Measurements from ENCODE around the gene CALY. TPM values are rescaled to one million over a fixed set of nuclear protein-coding genes. Genes with fewer than 3 reads are reported as not detected.

The CALY gene
- total RNA-seq, 1 experiment from 2014 or later, result 0.47 TPM

DNA sequence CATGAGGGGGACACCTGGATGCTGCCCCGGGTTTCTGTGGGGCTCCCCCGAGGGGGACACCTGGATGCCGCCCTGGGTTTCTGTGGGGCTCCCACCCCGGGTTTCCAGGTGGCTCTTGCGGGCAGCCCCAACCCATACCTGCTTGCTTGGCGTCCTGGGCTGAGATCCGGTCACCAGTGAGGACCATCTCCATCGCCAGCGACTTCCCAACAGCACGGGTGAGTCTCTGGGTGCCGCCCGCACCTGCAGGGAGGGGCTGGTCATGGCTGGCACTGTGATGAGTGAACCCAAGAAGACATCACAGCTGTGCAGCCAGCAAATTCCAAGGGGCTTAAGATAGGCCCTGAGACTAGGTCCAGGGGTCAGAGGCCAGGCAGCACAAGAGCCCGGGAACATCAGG is 30.1 kb upstream of the CALY start:
- Histone ChIP-seq H3K27me3 (ENCODE audit: insufficient read depth, low read length) (no peaks in the 10 kb centered on the region), H2AFZ (ENCODE audit: low read depth, low read length, poor library complexity, severe bottlenecking) (no peak overlapping the region), H3K9me3 (ENCODE audit: control insufficient read depth in 1 of 2, insufficient read depth in 1 of 2, low read depth in 1 of 2, low read length in 2 of 2) (no peaks in the 10 kb centered on the region), H3K4me1 (ENCODE audit: control insufficient read depth in 1 of 2, insufficient read depth in 2 of 2, low read length in 2 of 2) (no peaks in the 10 kb centered on the region), H3K27ac (ENCODE audit: low read depth, low read length) (no peak overlapping the region), H3K9me2 (ENCODE audit: insufficient read depth) (no peaks in the 10 kb centered on the region), H3K4me3 (replicated peaks in 1 of 2; ENCODE audit: low read depth in 1 of 2, low read length in 2 of 2) (no peak overlapping the region), H3K36me3 (ENCODE audit: control insufficient read depth in 1 of 2, insufficient read depth in 2 of 2, low read length in 2 of 2) (no peaks in the 10 kb centered on the region; a peak in 2 of 4 replicates), H3K4me2 (ENCODE audit: low read length) (no peak overlapping the region), H3K79me2 (ENCODE audit: insufficient read depth, low read length) (no peaks in the 10 kb centered on the region), H3K9ac (ENCODE audit: low read length) (no peak overlapping the region), H4K20me1 (ENCODE audit: insufficient read depth) (no peaks in the 10 kb centered on the region)
- no TSS peak for BruUV-seq (replicated peaks)
- ChIA-PET POLR2A (no interaction called here), RAD21 (ENCODE audit: low non-redundant PET in 1 of 2, low total read pairs in 2 of 2, uncharacterized antibody in 2 of 2, unreplicated experiment in 2 of 2) (no interaction called here), CTCF (no interaction called here)
- TF ChIP-seq SP1 (IDR thresholded peaks at IDR 0.05; ENCODE audit: low read depth), result no peak
- TF ChIP-seq, protein P1, sequence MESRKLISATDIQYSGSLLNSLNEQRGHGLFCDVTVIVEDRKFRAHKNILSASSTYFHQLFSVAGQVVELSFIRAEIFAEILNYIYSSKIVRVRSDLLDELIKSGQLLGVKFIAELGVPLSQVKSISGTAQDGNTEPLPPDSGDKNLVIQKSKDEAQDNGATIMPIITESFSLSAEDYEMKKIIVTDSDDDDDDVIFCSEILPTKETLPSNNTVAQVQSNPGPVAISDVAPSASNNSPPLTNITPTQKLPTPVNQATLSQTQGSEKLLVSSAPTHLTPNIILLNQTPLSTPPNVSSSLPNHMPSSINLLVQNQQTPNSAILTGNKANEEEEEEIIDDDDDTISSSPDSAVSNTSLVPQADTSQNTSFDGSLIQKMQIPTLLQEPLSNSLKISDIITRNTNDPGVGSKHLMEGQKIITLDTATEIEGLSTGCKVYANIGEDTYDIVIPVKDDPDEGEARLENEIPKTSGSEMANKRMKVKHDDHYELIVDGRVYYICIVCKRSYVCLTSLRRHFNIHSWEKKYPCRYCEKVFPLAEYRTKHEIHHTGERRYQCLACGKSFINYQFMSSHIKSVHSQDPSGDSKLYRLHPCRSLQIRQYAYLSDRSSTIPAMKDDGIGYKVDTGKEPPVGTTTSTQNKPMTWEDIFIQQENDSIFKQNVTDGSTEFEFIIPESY (IDR thresholded peaks at IDR 0.05; ENCODE audit: extremely low read depth, insufficient replicate concordance, low read length), result no peak
- TF ChIP-seq CEBPB (IDR thresholded peaks at IDR 0.05; ENCODE audit: low read depth), result no peak
- TF ChIP-seq ZFX (IDR thresholded peaks at IDR 0.05), result no peak
- no peak for TF ChIP-seq FOSL1 (IDR thresholded peaks at IDR 0.05; ENCODE audit: low read depth)
- TF ChIP-seq YY1 (IDR thresholded peaks at IDR 0.05; ENCODE audit: extremely low read depth, insufficient replicate concordance, low read depth, low read length), result no peak
- TF ChIP-seq EGR1 (IDR thresholded peaks at IDR 0.05; ENCODE audit: low read depth), result no peak
- TF ChIP-seq, protein P2, sequence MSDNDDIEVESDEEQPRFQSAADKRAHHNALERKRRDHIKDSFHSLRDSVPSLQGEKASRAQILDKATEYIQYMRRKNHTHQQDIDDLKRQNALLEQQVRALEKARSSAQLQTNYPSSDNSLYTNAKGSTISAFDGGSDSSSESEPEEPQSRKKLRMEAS (IDR thresholded peaks at IDR 0.05), result no peak
- no peak for TF ChIP-seq JUND (IDR thresholded peaks at IDR 0.05)
- intact Hi-C loops (cut with micrococcal nuclease), result no loop called here
- DNase-seq (ENCODE audit: low read depth, low spot score) (no peak), ATAC-seq (no peak)

DNA sequence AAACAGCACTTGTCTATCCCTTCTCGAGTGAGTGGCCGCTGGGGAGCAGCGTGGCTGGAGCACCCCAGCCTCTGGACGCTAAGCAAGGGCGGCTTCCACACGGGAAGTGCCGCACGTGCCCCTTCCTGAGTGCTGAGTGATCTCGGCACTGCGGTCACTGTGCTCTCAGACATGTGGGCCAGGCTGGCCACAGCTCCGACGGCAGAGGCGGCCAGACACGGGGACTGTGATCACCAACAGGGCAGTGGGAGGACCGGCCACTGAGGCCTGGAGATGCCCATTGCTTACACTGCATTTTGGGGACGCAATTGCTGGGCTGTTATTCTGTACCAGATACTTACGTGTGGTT is 29.4 kb upstream of the CALY start:
- ChIA-PET RAD21 (ENCODE audit: low non-redundant PET in 1 of 2, low total read pairs in 2 of 2, uncharacterized antibody in 2 of 2, unreplicated experiment in 2 of 2) (no interaction called here), CTCF (no interaction called here), POLR2A (no interaction called here)
- Histone ChIP-seq H3K9me2 (ENCODE audit: insufficient read depth) (no peaks in the 10 kb centered on the region), H3K79me2 (ENCODE audit: insufficient read depth, low read length) (no peaks in the 10 kb centered on the region), H3K4me2 (ENCODE audit: low read length) (no peak overlapping the region), H3K9ac (ENCODE audit: low read length) (no peak overlapping the region), H3K9me3 (ENCODE audit: control insufficient read depth in 1 of 2, insufficient read depth in 1 of 2, low read depth in 1 of 2, low read length in 2 of 2) (no peaks in the 10 kb centered on the region), H3K4me1 (ENCODE audit: control insufficient read depth in 1 of 2, insufficient read depth in 2 of 2, low read length in 2 of 2) (no peaks in the 10 kb centered on the region), H3K27me3 (ENCODE audit: insufficient read depth, low read length) (no peaks in the 10 kb centered on the region), H4K20me1 (ENCODE audit: insufficient read depth) (no peaks in the 10 kb centered on the region), H3K36me3 (ENCODE audit: control insufficient read depth in 1 of 2, insufficient read depth in 2 of 2, low read length in 2 of 2) (no peaks in the 10 kb centered on the region; a peak in 2 of 4 replicates), H2AFZ (ENCODE audit: low read depth, low read length, poor library complexity, severe bottlenecking) (no peak overlapping the region), H3K27ac (ENCODE audit: low read depth, low read length) (no peak overlapping the region), H3K4me3 (replicated peaks in 1 of 2; ENCODE audit: low read depth in 1 of 2, low read length in 2 of 2) (no peak overlapping the region)
- no peak for ATAC-seq
- no TSS peak for BruUV-seq (replicated peaks)
- no peak for DNase-seq (ENCODE audit: low read depth, low spot score)
- intact Hi-C loops (cut with micrococcal nuclease), result no loop called here
- TF ChIP-seq, protein P3, sequence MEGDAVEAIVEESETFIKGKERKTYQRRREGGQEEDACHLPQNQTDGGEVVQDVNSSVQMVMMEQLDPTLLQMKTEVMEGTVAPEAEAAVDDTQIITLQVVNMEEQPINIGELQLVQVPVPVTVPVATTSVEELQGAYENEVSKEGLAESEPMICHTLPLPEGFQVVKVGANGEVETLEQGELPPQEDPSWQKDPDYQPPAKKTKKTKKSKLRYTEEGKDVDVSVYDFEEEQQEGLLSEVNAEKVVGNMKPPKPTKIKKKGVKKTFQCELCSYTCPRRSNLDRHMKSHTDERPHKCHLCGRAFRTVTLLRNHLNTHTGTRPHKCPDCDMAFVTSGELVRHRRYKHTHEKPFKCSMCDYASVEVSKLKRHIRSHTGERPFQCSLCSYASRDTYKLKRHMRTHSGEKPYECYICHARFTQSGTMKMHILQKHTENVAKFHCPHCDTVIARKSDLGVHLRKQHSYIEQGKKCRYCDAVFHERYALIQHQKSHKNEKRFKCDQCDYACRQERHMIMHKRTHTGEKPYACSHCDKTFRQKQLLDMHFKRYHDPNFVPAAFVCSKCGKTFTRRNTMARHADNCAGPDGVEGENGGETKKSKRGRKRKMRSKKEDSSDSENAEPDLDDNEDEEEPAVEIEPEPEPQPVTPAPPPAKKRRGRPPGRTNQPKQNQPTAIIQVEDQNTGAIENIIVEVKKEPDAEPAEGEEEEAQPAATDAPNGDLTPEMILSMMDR (IDR thresholded peaks at IDR 0.05 in 2 of 3, conservative IDR thresholded peaks at IDR 0.05 in 1 of 3; ENCODE audit: borderline replicate concordance in 1 of 3, insufficient read depth in 1 of 3, low read depth in 2 of 3, low read length in 2 of 3), result no peak
- TF ChIP-seq TCF7L2 (IDR thresholded peaks at IDR 0.05; ENCODE audit: borderline replicate concordance, extremely low read depth, insufficient read depth, insufficient read length), result no peak
- no peak for TF ChIP-seq ELF1 (IDR thresholded peaks at IDR 0.05; ENCODE audit: borderline replicate concordance, low read depth)
- TF ChIP-seq EZH2 (IDR thresholded peaks at IDR 0.05), result no peak
- TF ChIP-seq SIN3A (IDR thresholded peaks at IDR 0.05; ENCODE audit: low read depth), result no peak
- no peak for TF ChIP-seq RAD21 (IDR thresholded peaks at IDR 0.05; ENCODE audit: low read depth)
- TF ChIP-seq POLR2A (IDR thresholded peaks at IDR 0.05; ENCODE audit: borderline replicate concordance, extremely low read depth, insufficient read depth, insufficient read length), result no peak
- TF ChIP-seq, protein P4, sequence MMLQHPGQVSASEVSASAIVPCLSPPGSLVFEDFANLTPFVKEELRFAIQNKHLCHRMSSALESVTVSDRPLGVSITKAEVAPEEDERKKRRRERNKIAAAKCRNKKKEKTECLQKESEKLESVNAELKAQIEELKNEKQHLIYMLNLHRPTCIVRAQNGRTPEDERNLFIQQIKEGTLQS (IDR thresholded peaks at IDR 0.05), result no peak
- no peak for TF ChIP-seq ZFX (IDR thresholded peaks at IDR 0.05)

All from HCT116 (cell line).